ENCODE data around the gene S100A1.

S100A1 gene

GRCh38 chr1:153611356-153611755 lies 16.9 kb upstream of the S100A1 start:
- DNase-seq: no peak

- DNase-seq: no peak
Observed at GRCh38 chr1:153612111-153612754, 16.0 kb upstream of the S100A1 start.

GRCh38 chr1:153612755-153613331 lies 15.4 kb upstream of the S100A1 start, which contains the start of gene S100A16:
Gene S100A16, minus strand, starts transcription at chr1:153613137. Its CDS starts 4,986 bp downstream, at chr1:153608151.
- no peak for DNase-seq

DNA sequence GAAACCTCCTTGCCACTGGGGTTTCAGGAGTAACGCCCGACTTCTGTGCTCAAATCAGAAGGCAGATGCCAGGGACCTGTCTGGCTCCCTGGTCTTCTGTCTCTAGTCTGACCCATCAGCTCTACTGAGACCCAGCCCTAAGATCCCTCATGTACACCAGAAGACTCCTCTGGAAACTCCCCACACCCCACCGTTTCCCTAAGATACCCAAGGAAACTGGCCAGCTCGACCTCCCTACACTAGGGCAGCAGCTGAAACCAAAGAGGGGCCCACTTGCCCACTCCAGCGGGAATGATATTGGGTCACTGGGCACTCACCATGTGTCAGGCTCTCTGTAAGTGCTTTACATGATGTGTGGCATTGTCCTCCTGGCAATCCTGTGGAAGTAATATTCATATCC lies 14.8 kb upstream of the S100A1 start:
- DNase-seq: no peak

GRCh38 chr1:153614189-153614900 lies 13.9 kb upstream of the S100A1 start:
- no peak for DNase-seq

- no peak for DNase-seq
Observed at GRCh38 chr1:153614906-153615305, 13.3 kb upstream of the S100A1 start.

DNA sequence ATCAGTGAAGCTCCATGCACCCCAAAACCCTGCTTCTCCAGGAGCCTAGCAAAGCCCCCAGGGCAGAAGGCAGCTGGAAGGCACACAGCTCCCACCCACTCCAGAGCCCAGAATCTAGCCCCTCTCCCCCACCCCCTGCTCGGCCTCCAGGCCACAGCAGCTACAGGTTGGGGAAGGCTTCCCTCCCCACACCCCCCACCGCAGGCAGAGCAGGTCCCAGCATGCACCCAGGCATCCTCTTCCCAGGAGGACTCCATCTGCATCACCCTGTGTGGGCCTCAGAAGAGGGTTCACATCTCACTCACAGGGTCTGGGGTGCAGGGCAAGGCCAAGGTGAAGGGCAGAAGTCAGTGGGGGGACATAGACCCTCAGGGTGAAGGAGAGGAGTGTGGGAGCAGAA lies 12.8 kb upstream of the S100A1 start:
- no peak for DNase-seq

DNA sequence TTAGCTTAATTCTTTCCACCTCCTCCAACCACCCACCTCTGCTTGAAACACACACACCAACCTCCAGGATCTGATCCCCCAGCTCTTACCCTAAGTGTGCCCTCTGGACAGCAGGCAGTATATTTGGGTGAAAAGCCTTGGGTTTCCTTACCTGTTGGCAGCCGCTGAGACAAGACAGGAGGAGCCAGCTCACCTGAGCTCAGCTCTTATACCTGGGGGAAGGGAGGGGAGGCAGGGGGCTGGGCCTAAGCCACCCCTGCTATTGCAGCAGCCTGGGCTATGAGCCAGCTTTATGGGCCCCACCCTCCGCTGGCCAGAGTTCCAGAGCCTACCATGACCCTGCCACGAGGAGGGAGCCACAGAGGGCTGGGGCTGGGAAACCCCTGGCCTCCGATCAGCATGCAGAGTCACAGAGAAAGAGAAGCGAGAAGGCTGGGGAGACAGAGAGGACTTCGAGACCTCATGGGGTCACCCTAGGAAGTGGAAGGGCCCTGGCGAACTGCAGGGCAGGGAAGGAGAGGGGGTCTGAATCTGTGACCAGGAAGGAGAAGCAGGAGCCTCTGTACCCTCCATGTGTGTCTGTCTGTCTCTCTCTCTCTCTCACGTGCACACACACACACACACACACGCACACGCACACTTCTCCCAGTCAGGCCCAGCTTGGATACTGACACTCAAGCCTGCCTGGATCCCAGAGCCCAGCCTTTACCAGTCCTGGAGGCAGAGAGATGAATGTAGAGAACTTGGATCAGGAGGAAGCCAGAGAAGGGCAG lies 11.9 kb upstream of the S100A1 start, which contains the start of gene S100A14:
TSS of gene S100A14 (minus strand) at position 182 of the 773 bp plus-strand sequence. CDS start 467 bp downstream, outside the sequence.
- no peak for DNase-seq

DNA sequence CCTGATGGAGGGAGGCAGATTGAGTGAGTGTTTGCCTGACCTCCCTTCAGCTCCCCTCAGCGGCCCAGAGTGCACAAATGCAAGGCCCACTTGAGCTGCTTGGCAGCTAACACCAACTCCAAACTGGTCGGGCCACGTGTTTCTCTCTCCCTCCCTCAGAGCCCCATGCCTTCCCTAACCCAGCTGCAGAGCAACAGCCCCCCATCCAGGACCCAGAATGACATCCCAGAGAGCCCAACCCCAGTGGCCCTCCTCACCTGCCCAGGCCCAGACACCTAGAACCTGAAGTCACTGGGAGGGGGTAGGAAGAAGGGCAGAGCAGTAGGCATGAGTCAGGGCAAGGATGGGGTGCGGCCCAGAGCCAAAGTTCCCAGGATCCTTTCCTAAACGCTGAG lies 11.3 kb upstream of the S100A1 start:
- no peak for DNase-seq

- peak; percentile 77 to 82 for DNase-seq
Observed at GRCh38 chr1:153617663-153618062, 10.6 kb upstream of the S100A1 start.

DNA sequence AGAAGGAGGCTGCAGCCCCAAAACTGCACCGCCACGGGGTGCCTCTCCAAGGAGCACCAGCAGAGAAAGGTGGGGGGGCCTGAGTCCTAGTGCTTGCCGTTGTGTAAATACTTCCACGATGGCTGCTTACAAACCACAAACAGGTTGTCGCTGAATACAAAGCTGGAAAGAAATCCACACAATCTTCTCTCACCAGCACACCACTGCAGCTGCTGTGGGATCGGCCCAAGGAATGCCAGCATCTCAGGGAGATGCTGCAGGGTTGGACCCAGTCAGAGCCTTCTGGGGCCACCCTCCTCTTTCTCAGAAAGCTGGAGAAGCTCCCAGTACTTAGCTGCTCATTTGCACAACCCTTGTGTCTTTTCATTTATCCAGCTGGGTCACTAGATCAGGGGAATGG lies 9.1 kb upstream of the S100A1 start:
- no peak for DNase-seq

DNA sequence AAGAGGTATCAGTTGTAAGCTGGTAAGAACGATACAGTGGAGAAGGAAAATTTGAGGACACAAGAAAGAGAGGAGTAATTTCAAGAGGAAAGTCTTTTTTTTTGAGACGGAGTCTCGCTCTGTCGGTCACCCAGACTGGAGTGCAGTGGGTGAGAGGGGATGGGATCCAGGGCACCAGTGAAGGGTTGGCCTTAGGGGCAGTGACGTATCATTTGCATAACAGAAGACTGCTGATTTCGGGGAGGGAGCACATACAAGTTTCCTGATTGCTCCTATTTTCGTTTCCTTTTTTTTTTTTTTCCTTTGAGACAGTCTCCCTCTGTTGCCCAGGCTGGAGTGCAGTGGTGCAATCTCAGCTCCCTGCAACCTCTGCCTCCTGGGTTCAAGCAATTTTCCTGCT lies 5.1 kb upstream of the S100A1 start:
- no peak for DNase-seq

GRCh38 chr1:153624965-153625611 lies 3.1 kb upstream of the S100A1 start:
- no peak for DNase-seq

- no peak for DNase-seq
Observed at GRCh38 chr1:153626477-153626903, 1.7 kb upstream of the S100A1 start.

DNA sequence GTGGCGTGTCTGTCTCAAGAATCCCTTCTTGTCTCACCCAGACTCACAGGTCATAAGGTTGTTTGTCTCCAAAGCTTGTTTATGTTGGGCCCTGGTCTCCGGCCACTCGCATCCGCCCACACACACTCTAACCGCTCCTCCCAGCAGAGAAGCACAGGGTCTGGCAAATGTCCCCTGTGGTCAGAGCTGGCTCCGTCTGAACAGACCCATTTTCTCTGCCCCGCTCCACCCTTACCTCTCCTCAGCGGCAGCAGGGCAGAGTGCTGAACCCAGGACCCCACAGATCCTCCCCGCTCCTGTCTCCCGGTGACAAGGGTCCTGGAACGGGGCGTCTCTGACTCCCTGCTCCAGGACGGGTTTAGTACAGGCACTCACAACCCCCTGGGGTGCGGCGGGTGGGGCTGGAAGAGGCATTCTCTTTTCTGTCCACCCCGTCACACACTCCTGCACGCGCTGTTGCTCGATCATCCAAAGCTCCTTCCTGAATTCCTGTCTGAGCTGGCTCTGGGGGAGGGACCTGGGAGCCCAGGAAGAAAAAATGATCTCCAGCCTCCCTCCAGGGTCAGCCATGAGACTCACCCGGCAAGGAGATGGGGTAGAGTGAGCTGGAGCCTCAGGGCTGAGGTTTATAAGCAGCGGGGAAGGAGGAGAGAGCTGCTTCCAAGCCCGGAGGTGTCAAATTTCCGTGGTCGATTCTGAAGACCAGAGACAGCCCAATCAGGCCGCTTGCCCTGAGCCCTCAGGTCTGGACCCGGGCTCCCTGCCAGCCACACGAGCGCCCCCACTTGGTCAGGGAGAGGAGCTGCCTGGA lies 1.1 kb upstream of the S100A1 start, which contains the start of gene S100A13:
TSS of gene S100A13 (minus strand) at position 602 of the 811 bp plus-strand sequence. CDS start 1,033 bp downstream, outside the sequence.
- DNase-seq: no peak

DNA sequence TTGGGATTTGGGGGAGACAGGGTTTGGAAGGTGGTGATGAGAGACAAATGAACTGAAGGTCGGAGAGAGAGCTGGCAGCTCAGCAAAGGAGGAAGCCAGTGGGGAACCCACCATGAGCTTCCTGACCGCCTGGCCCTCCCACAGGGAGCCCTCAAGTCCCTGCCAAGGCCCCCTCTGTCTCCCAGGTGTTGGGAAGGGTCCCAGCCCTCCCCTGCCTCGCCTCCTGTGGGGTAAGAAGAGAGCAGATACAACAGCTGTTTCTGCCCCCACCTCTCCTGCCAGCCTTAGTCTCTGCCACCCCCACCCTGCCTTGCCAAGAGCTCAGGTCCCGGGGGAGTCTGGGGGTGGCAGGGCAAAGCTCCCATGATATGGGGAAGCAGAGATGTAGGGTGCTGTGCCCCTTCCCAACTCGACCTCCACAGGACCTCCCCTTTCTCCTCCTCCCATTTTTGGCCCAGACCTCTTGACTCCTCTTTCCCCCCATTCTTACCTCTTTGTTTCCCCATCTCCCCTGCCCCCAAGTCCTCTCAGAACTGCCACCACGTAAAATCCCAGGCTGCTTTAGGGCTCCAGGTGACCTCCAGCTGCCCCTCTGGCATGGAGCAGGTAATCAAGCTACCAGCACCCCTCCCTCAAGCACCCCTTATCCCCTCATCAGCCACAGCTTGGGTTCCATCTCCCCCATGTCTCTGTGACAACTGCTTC lies 556 bp downstream of the S100A1 start:
- DNase-seq: no peak

GRCh38 chr1:153629343-153629665 lies 1.1 kb downstream of the S100A1 start:
- no peak for DNase-seq

DNA sequence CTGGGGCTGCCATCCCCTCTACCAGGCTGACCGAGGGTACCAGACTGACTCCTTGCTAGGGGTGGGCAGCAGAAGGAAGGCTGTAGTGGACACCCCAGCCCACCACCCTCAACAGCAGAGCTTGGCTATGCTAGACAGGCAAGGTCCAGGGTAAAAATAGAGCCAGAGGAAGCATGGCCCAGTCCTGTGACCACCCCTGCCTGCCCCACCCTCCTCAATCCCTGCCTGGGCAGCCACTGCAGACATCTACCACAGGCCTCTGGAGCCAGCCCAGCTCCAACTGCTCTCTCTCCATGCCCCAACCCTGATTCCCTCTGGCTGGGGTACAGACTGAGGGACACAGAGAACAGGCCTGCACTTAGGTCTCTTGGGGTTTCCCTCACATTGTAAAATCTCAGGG lies 1.7 kb downstream of the S100A1 start:
- no peak for DNase-seq

- DNase-seq: no peak
Observed at GRCh38 chr1:153630384-153630783, 2.1 kb downstream of the S100A1 start.

- DNase-seq: peak in 1 of 2 experiments; percentile 29
Observed at GRCh38 chr1:153631047-153632022, 3.1 kb downstream of the S100A1 start.

Measured in activated CD4-positive, alpha-beta T cell treated with anti-CD3 and anti-CD28 coated beads, Interleukin-2, amount 50 U/mL, for 48 hours (primary cell).